ENCODE data around the gene SLC51A.

- TF ChIP-seq, protein P1, sequence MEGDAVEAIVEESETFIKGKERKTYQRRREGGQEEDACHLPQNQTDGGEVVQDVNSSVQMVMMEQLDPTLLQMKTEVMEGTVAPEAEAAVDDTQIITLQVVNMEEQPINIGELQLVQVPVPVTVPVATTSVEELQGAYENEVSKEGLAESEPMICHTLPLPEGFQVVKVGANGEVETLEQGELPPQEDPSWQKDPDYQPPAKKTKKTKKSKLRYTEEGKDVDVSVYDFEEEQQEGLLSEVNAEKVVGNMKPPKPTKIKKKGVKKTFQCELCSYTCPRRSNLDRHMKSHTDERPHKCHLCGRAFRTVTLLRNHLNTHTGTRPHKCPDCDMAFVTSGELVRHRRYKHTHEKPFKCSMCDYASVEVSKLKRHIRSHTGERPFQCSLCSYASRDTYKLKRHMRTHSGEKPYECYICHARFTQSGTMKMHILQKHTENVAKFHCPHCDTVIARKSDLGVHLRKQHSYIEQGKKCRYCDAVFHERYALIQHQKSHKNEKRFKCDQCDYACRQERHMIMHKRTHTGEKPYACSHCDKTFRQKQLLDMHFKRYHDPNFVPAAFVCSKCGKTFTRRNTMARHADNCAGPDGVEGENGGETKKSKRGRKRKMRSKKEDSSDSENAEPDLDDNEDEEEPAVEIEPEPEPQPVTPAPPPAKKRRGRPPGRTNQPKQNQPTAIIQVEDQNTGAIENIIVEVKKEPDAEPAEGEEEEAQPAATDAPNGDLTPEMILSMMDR (IDR thresholded peaks at IDR 0.05) = no peak
- no peak for TF ChIP-seq POLR2A (IDR thresholded peaks at IDR 0.05)
These were observed 54.2 kb downstream of the SLC51A start for GRCh38 chr3:196270499-196270898.
